HG03066 (cell line): ENCODE data around the gene PEX1.
"Not testable (repeated sequence)": the region's sequence is repeated elsewhere in the genome, so short reads cannot be mapped to it uniquely, and the experiment has no call there.

ENCODE experiments used
- ATAC-seq: cut with Tn5 transposase; IDR thresholded peaks from one replicate; pipeline ENCODE4 v1.9.1; 2021; ENCODE audit warnings: low read depth; ENCODE audit not compliant: unreplicated experiment

PEX1 gene

DNA sequence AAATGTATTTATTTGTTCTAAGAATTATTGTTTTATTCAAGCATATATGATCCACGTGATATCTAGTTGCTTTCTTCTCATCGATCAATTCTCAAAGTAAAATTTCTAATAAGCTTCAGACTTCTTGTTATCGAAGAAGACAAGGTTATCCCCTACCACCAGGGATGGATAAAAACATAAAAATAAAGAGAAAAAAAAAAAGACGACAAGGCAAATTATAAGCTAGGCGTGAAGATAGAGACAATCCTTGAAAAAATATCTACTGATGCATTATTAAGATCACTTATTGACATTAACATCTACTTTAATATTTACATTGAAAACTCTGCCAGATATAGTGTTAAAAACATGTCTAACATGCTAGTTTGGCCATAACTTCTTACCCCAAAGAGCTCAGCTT is 19.4 kb downstream of the PEX1 start:
- no peak for ATAC-seq

DNA sequence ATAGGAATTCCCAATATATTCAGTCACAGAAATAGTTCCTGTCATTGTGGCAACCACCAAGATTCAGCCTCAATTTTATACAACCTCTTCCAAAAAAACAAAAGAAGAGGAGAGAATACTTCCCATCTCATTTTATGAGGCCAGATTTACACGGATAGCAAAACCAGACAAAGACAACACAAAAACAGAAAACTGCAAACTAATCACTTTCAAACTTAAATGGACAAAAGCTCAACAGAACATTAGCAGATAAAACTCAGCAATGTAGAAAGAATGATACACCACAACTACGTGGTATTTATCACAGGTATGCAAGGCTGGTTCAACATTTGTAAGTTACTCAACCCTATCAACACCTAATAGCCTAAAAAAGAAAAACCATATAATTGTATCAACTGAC is 22.0 kb downstream of the PEX1 start:
- no peak for ATAC-seq

DNA sequence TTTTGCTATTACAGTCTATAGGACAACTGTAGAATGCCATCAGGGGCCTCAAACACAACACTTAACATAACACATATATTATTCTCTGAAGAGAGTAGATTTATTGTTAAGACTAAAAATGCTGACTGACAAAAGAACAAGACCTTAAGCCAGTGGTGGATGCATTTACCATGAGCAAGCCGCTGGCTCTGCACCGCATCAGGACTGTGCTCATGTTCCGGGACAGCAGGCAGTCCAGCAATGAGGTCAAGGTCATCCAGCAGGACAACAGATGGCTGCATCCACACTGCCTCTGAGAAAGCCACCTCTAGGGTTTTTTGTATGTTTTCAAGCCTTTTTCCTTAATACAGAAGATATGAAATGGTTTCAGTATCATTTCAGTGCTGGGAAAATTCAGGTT is 23.8 kb downstream of the PEX1 start:
- no peak for ATAC-seq

DNA sequence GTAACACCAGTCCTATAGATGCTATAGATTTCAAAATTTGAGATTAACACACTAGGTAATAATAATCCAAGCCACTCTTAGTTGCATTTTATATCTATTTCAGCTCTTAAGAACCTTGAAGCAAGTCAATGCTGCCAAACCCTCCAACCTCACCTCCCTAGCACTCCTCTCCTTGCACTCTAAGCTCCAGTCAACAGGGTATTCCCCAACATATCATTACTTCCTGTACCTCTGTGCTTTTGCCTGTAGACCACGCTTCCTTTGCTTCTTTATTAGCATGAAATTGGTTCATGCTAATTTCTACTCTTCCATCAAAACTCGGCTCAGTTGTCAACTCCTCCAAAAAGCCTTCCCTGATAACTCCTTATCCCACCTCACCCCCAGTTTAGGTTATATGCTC is 24.6 kb downstream of the PEX1 start:
- no peak for ATAC-seq

DNA sequence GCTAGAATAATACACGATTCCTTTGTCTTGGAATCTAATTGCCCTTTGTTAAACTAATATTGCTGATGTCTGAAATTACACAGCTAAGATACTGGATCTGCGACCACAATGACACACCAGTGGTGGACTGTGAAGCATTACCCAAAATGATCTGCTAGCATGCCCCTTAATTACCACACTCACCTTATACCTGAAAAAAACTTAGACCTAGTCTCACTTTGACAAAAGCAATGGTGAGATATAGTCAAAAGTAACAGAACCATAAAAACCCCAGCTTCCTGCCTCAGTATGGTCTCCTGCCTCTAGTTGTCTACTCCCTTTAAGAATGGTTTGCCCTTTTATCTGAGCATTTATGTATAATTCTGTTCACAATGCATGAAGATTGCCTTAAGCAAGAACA is 29.8 kb downstream of the PEX1 start:
- no peak for ATAC-seq

DNA sequence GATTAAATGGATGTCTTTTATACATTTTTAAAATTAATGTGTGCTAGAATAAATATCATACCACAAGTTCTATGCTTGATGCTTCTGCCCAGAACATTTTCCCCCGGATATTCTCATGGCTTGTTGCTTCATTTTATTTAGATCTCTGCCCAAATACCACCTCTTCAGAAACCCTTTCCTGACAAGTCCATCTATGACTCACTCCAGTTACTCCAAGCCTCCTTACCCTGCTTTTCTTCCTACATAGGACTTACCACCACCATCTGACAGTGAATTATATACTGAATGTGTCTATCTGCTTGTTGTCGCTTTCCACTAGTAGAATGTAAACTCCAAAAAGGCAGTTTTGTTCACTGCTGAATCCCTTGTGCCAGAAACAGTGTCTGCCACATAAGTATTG is 31.4 kb downstream of the PEX1 start:
- no peak for ATAC-seq

DNA sequence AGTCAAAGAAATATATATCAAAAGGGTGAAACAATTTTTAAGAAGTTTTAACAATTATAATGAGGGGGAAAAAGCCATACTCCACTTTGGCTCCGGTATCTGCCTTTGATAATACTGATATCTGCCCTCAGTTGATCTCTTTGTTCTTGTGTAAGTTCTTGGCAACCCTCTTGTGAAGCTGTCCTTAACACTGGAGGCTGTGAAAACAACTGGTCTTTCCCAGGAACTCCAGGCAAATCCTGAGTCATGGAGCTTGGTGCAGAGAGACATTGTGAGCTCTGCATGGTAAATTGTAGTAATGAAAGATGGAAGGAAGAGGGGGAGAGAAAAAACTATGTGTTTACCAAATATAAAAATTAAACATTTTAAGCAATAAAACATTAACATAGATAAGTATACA is 38.7 kb downstream of the PEX1 start:
- no peak for ATAC-seq

DNA sequence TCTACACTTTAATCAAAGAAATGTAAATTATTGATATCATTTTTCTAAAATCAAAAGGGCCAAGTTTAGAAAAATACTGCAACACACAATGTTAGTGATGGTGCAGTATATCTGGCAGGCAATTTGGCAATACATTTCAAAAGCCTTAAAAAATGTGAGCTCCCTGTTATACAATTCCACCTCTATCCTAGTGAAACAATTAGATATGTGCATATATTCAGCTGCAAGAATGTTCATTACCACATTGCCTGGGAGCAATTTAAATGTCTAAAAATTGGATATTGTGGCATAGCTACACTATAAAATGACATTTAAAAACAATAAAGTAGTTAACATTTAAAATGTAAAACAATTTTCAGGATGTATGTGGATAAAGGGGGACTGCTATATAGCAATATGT is 40.5 kb downstream of the PEX1 start:
- no peak for ATAC-seq

DNA sequence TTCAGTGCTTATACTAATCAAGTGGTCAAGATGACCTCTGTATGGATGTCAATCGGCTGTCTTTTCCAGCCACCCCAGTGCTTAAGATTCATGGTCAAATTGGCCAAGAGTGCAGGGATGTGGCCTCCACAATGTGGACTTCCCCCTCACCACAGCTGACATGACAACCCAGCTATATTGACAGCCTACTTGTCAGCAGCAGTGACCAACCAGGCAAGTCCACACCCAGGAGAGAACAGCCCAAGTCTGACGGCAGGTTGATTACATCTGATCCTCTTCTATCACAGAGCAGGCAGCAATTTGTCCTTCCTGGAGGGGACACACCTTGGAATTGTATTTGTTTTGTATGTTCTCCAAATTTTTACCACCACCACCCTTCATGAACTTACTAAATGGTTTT is 42.3 kb downstream of the PEX1 start:
- ATAC-seq, result no peak

DNA sequence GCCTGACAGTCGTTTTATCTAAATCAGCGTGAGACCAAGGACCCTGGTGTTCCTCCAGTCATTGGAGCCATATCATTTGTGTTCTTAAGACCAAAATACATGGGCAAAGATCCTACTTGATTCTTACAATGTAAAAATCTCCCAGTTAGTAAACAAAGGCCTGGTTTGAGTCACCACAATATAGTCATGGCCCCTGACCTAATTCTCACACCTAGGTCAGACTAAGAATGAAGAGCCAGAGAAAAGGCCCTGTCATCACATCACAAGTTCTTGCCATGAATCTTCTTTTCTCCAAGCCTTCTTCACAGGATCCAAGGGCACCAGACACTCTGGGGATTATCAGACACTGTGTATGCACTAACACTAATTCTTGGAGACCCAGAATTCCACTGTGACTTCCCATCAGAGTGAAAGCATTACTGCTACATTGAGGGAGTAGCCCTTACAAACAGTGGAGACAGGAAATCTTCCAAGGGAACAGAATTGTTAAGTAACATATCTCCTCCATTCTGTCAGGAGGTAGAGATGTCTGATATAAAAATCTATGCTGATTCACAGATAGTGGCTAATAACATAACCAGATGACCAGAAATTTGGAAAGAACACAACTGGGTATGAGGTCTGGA is 42.9 kb downstream of the PEX1 start:
- ATAC-seq, result no peak

DNA sequence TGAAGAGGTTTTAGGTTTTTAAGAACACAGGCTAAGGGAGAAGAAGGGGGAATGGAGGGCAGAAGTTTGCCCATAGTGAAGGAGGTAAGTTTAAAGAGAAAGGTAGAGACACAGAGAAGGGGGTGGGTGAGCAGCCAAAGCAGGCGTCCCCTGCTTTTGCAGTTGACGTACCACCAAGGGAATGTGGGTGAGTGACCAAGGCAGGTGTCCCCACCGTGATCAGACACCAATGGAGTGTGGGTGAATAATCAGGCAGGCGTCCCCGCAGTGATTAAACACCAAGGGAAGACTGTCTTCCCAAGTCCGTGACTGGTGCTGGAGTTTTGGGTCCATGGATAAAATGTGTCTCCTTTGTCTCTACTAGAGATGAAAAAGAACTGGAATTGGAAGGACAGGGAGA is 44.1 kb downstream of the PEX1 start:
- not testable (repeated sequence) for ATAC-seq

DNA sequence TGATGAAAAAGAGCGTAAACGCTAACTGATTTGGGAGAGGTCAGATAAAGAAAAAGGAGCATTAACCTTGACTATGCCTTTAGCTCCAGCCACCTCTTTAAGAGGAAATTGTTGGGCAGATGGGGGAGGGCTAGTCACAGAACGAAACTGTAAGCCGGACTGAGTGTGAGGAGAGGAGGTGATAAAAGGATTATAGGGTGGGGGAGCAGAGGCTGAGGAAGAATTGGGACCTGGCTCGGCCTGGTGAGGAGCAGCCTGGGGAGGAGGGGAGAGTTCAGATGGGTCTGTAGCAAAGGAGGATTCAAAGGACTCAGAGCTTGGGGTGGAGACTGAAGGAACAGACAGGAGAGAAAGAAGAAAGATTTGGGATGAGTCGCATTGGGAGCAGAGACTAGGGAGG is 44.7 kb downstream of the PEX1 start:
- not testable (repeated sequence) for ATAC-seq

DNA sequence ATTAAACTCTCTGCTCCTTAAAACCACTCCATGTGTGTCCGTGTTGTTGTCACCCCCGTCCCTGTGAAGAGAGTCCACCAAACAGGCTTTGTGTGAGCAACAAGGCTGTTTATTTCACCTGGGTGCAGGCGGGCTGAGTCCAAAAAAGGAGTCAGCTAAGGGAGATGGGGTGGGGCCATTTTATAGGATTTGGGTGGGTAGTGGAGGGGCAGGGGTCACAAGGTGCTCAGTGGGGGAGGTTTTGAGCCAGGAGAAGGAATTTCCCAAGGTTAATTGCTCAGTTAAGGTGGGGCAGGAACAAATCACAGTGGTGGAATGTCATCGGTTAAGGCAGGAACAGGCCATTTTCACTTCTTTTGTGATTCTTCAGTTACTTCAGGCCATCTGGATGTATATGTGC is 49.2 kb downstream of the PEX1 start:
- ATAC-seq, result not testable (repeated sequence)

DNA sequence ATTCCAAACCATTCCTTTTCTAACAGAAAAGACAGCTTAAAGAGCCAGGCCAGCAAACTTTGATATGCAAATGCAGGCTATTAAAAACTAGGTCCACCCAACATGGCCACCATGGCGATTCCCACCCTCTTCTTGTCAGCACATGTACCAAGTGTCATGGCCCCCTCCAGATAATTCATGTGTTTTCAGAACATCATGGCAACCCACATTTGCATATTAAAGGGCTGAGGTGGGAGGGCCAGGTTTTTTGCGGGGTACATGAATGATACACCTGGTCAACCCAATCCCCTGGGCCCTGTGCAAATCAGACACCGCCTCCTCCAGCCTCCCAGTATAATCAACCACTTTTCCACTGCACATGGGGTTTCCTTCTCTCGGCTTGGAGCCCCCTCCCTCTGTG is 49.6 kb downstream of the PEX1 start:
- ATAC-seq, result no peak

DNA sequence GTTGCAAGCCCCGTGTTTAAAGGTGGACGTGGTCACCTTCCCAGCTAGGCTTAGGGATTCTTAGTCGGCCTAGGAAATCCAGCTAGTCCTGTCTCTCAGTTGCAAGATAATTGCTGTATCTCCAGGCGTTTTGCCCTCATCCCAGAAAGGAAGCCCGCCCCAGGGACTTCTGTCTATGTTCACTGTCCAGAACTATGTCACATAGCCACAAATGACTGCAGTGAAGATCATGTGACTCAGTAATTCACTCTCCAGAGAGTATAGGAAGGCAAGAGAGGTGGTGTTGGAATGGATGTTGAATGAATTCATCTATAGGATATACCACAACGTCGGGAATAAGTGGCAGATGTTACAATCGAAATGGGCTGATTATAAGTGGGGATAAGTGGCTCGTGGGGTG is 50.2 kb downstream of the PEX1 start:
- ATAC-seq, result no peak

DNA sequence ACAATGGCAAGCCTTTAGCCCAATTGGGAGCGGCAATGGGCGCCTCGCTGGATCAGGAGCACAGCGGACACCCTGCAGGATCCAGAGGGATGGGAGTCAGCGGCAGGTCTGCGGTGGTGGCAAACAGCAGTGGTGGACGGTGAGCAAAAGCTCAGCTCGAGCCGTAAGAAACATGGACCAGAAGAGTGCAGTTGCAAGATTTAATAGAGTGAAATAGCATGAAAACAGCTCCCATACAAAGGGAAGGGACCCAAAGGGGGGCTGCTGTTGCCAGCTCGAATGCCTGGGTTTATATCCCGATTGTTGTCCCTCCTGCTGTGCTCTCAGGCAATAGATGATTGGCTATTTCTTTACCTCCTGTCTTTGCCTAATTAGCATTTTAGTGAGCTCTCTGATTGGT is 50.6 kb downstream of the PEX1 start, which contains the start of gene ERVW-1:
Gene ERVW-1 (minus strand): TSS at position 266 of the 400 bp plus-strand sequence. CDS start 7,565 bp downstream, outside the sequence.
- ATAC-seq, result not testable (repeated sequence)

DNA sequence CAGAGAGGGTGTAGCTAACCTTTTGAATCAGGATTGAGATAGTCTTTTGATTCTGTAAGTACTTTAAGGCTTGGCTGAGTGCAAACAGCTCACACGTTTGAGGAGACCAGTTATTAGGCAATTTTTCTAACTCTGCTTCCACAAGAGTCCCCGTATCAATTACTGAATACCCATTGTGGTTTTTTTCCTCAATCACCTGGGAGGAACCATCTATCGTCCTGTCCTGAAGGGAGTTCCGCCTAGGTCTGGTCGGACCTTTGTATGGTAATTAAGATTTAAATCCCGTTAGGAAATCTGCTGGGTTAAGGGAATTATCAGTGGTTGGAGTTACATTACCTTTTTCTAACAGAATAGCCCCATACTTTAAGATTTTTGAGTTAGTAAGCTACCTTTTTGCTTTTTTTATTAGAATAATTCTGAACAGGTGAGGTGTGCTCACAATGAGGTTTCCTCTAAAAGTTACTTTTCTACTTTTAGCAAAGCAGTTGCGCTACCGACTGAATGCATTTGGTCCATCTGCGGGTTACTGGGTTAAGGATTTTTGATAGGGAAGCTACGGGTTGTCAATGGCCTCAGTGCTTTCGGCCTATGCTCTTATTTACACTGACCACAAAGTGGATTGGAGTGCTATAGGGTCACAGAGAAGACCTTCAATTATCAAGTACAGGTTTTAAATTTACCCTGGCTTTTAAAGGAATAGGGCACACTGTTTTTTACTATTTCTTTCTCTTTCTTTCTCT is 52.3 kb downstream of the PEX1 start:
- ATAC-seq, result not testable (repeated sequence)

DNA sequence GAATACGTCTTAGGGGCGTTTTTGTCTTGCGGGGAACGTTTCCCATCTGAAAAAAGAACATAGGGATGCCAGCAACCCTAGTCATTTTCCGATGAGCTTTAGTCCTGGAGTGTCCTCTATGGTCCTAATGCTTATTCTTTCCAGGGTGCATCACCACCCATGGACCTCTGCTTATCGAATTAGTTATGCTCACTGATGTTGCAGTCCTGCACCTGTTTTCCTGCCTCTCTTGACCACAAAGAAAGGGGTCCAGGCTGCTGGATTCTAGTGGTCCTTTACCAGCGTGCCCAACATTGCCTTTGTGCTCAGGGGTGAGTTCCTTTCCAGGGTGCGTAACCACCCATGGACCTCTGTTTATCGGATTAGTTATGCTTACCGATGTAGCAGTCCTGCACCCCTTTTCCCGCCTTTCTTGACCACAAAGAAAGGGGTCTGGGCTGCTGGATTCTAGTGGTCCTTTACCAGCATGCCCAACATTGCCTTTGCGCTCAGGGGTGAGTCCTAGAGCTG is 53.0 kb downstream of the PEX1 start:
- ATAC-seq, result not testable (repeated sequence)

DNA sequence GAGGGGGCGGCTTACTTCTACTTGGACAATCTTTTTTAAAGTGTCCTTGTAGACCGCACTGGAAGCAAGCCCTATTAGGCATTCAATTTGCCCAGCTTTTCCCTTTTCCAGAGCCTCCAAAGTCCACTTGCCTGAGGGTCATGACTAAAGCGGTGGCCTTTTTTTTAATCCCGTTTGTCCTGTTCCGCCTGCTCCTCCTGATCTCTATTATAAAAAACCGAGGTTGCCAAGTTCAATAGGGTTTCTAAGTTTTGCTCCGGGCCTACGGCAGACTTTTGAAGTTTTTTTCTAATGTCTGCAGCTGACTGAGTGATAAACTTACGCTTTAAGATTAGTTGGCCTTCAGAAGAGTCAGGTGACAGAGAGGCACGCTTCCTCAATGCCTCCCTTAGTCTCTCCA is 54.3 kb downstream of the PEX1 start:
- ATAC-seq, result not testable (repeated sequence)

DNA sequence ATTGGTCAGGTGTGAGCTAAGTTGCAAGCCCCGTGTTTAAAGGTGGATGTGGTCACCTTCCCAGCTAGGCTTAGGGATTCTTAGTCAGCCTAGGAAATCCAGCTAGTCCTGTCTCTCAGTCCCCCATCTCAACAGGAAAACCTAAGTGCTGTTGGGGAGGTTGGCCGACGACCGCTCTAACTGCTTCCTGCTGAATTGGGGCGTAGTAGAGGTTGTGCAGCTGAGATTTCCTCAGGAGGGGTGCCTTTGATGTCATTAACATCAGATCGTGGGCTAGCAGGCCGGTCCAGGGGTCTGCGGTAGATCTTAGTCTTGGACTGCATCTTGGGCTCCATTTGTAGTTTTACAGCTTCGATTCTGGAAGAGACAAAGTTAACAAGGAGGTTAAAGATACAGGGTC is 59.7 kb downstream of the PEX1 start:
- ATAC-seq, result not testable (repeated sequence)

DNA sequence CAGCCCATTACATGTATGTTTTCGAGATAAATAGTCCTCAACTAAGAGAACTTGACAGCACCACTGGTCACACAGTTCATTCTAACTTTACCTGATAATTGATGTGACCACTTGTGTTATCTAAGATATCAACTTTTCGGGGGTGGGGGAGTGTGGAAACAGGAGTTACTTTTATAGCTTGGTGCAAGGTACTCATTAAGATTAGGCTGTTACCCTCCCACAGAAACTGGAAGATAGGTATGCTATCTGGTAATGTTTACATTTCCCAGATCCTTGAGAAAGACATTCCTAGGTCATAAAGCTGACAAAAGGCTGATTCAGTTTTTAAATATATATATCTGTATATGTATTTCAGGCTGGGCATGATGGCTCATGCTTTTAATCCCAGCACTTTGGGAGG is 61.6 kb downstream of the PEX1 start:
- ATAC-seq, result no peak

DNA sequence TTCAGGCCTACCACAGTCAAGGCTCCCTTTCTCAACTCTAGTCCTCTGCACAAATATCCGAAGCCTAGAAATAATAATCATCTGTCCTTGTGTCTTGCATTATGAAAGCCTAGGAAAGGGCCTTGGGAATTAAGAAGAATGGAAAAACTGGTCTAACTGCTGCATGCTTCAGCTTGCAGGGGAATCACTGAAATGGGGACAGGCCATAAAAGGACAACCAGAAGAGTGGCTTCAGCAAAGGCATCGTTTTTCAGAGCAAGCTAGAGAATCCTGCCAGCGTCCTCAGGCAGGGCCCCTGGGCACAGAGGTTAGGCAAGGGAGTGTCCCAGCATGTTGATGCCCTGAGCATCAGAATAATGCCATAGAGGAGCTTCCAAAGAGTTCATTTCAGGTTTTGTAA is 63.8 kb downstream of the PEX1 start:
- no peak for ATAC-seq
